ENCODE measurements around the gene NAALADL2. TPM values are rescaled to one million over a fixed set of nuclear protein-coding genes. Genes with fewer than 3 reads are reported as not detected.

Gene NAALADL2
- polyA plus RNA-seq, 3 donors = not detected

DNA sequence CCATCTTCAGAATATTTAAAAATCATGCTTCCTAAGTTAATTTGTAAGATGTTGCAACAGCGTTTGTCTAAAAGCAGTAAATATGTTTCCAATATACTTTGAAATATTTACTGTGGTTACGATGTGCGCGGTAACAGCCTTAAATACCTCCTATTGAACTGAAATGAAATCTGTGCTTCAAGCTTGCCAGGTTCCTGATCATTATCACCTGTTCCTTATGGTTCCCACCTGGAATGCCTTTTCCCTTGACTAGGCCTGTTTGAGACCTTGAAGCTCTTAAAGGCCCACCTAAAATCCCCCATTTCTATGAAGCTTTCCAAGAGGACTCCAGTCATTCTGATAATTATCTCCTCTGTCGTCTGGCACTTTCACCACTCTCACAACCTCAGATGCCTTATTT is 146.7 kb downstream of the NAALADL2 start:
- no peaks in the 10 kb centered on the region for H3K4me1 ChIP-seq (ENCODE audit: control insufficient read depth in 1 of 2, insufficient read depth in 2 of 2, low read length in 2 of 2)
- TF ChIP-seq, protein P1, sequence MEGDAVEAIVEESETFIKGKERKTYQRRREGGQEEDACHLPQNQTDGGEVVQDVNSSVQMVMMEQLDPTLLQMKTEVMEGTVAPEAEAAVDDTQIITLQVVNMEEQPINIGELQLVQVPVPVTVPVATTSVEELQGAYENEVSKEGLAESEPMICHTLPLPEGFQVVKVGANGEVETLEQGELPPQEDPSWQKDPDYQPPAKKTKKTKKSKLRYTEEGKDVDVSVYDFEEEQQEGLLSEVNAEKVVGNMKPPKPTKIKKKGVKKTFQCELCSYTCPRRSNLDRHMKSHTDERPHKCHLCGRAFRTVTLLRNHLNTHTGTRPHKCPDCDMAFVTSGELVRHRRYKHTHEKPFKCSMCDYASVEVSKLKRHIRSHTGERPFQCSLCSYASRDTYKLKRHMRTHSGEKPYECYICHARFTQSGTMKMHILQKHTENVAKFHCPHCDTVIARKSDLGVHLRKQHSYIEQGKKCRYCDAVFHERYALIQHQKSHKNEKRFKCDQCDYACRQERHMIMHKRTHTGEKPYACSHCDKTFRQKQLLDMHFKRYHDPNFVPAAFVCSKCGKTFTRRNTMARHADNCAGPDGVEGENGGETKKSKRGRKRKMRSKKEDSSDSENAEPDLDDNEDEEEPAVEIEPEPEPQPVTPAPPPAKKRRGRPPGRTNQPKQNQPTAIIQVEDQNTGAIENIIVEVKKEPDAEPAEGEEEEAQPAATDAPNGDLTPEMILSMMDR (IDR thresholded peaks at IDR 0.05) = no peak
- Mint-ChIP-seq H3K27ac (no peak overlapping the region), H3K27me3 (ENCODE audit: low read depth in 3 of 3) (no peaks in the 10 kb centered on the region), H3K9me3 (peaks cover 0 to 5% (median 1%) of the 10 kb centered on the region in 7 donors), H3K36me3 (no peaks in the 10 kb centered on the region), H3K4me3 (no peak overlapping the region), H3K4me1 (no peaks in the 10 kb centered on the region)
- H3K9me3 ChIP-seq (replicated peaks in 1 of 2; ENCODE audit: control insufficient read depth in 1 of 2, insufficient read depth in 1 of 2, low read length in 2 of 2) = peaks cover 0 to 9% of the 10 kb centered on the region in 2 donors
- H4K20me1 ChIP-seq (ENCODE audit: insufficient read depth, low read length) = no peaks in the 10 kb centered on the region
- H3K4me3 ChIP-seq (replicated peaks in 1 of 3; ENCODE audit: low read depth in 2 of 3, low read length in 3 of 3) = no peak overlapping the region
- no peaks in the 10 kb centered on the region for H3K36me3 ChIP-seq (replicated peaks in 1 of 2; ENCODE audit: control insufficient read depth in 1 of 2, insufficient read depth in 2 of 2, low read length in 2 of 2)
- no peaks in the 10 kb centered on the region for H3K27me3 ChIP-seq (ENCODE audit: control insufficient read depth in 2 of 2, insufficient read depth in 2 of 2, low read length in 2 of 2)
- no peak for DNase-seq
- H3K9ac ChIP-seq (ENCODE audit: insufficient read depth, low read length, poor library complexity, severe bottlenecking) = no peak overlapping the region
- H3K4me2 ChIP-seq (replicated peaks; ENCODE audit: extremely low read depth, low read length, poor library complexity, severe bottlenecking) = no peak overlapping the region
- intact Hi-C loops (cut with micrococcal nuclease) = no loop called here
- no peak overlapping the region for H2AFZ ChIP-seq (ENCODE audit: insufficient read depth, low read depth, low read length, poor library complexity, severe bottlenecking)
- no peak overlapping the region for H3K27ac ChIP-seq (ENCODE audit: low read depth in 1 of 2, low read length in 2 of 2)
- WGBS (ENCODE audit: insufficient coverage) = no CpG with 5 or more reads among the region's 5 CpGs
- H3K79me2 ChIP-seq (ENCODE audit: insufficient read depth, low read length) = no peaks in the 10 kb centered on the region

DNA sequence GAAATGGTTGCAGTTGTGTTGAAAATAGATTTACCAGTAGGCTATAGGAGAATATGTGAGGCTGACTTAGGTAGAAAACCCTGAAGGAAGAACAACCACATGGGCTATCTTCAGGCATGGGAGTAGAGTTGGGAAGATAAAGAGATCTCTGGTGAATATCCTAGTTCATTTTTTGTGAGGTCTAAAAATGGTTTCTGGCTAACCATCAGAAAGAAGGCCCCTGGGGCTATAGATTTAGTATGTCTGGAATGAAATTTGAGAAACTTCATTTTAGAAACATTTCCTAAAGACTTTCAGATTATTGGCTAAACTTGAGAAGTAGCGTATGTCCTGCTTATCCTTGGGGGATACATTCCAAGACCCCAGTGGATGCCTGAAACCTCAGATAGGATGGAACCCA is 148.2 kb downstream of the NAALADL2 start:
- Histone ChIP-seq H3K4me3 (replicated peaks in 1 of 3; ENCODE audit: low read depth in 2 of 3, low read length in 3 of 3) (no peak overlapping the region), H2AFZ (ENCODE audit: insufficient read depth, low read depth, low read length, poor library complexity, severe bottlenecking) (no peak overlapping the region), H3K36me3 (replicated peaks in 1 of 2; ENCODE audit: control insufficient read depth in 1 of 2, insufficient read depth in 2 of 2, low read length in 2 of 2) (no peaks in the 10 kb centered on the region), H3K4me1 (ENCODE audit: control insufficient read depth in 1 of 2, insufficient read depth in 2 of 2, low read length in 2 of 2) (no peaks in the 10 kb centered on the region), H3K9me3 (replicated peaks in 1 of 2; ENCODE audit: control insufficient read depth in 1 of 2, insufficient read depth in 1 of 2, low read length in 2 of 2) (peaks cover 0 to 11% of the 10 kb centered on the region in 2 donors), H3K9ac (ENCODE audit: insufficient read depth, low read length, poor library complexity, severe bottlenecking) (no peak overlapping the region), H3K27me3 (ENCODE audit: control insufficient read depth in 2 of 2, insufficient read depth in 2 of 2, low read length in 2 of 2) (no peaks in the 10 kb centered on the region), H3K79me2 (ENCODE audit: insufficient read depth, low read length) (no peaks in the 10 kb centered on the region), H3K4me2 (replicated peaks; ENCODE audit: extremely low read depth, low read length, poor library complexity, severe bottlenecking) (no peak overlapping the region), H4K20me1 (ENCODE audit: insufficient read depth, low read length) (no peaks in the 10 kb centered on the region), H3K27ac (ENCODE audit: low read depth in 1 of 2, low read length in 2 of 2) (no peak overlapping the region)
- no peak overlapping the region for H3K27ac Mint-ChIP-seq
- intact Hi-C loops (cut with micrococcal nuclease) = no loop called here
- peaks cover 0 to 8% (median 1%) of the 10 kb centered on the region in 7 donors for H3K9me3 Mint-ChIP-seq
- H3K4me3 Mint-ChIP-seq = no peak overlapping the region
- no peaks in the 10 kb centered on the region for H3K27me3 Mint-ChIP-seq (ENCODE audit: low read depth in 3 of 3)
- DNase-seq = no peak
- H3K36me3 Mint-ChIP-seq = no peaks in the 10 kb centered on the region
- WGBS (ENCODE audit: insufficient coverage) = no CpG with 5 or more reads among the region's 1 CpG
- TF ChIP-seq, protein P1 (IDR thresholded peaks at IDR 0.05) = no peak
- no peaks in the 10 kb centered on the region for H3K4me1 Mint-ChIP-seq

All from CD14-positive monocyte (primary cell).